ENCODE data around the gene SEZ6L.

SEZ6L gene

GRCh38 chr22:26416670-26417276 is 247.5 kb downstream of the SEZ6L start:
- DNase-seq (ENCODE audit: low spot score): no peak
- no peaks in the 10 kb centered on the region for H3K9me3 Mint-ChIP-seq
- no peak overlapping the region for H3K27ac Mint-ChIP-seq
- no peaks in the 10 kb centered on the region for H3K36me3 Mint-ChIP-seq (ENCODE audit: low read depth)
- H3K27me3 Mint-ChIP-seq (ENCODE audit: low read depth): peaks cover 23% of the 10 kb centered on the region
- no peak overlapping the region for H3K4me3 Mint-ChIP-seq
- no peaks in the 10 kb centered on the region for H3K4me1 Mint-ChIP-seq (ENCODE audit: low read depth)

- no peak overlapping the region for H3K4me3 Mint-ChIP-seq
- no peak overlapping the region for H3K27ac Mint-ChIP-seq
- H3K4me1 Mint-ChIP-seq (ENCODE audit: low read depth): no peaks in the 10 kb centered on the region
- no peaks in the 10 kb centered on the region for H3K9me3 Mint-ChIP-seq
- peaks cover 26% of the 10 kb centered on the region for H3K27me3 Mint-ChIP-seq (ENCODE audit: low read depth)
- H3K36me3 Mint-ChIP-seq (ENCODE audit: low read depth): no peaks in the 10 kb centered on the region
- no peak for DNase-seq (ENCODE audit: low spot score)
Observed at GRCh38 chr22:26417406-26417805, 248.1 kb downstream of the SEZ6L start.

- no peaks in the 10 kb centered on the region for H3K4me1 Mint-ChIP-seq (ENCODE audit: low read depth)
- no peak for DNase-seq (ENCODE audit: low spot score)
- peaks cover 23% of the 10 kb centered on the region for H3K27me3 Mint-ChIP-seq (ENCODE audit: low read depth)
- peaks cover 10% of the 10 kb centered on the region for H3K9me3 Mint-ChIP-seq
- no peak overlapping the region for H3K4me3 Mint-ChIP-seq
- no peaks in the 10 kb centered on the region for H3K36me3 Mint-ChIP-seq (ENCODE audit: low read depth)
- no peak overlapping the region for H3K27ac Mint-ChIP-seq
Observed at GRCh38 chr22:26418620-26419019, 249.4 kb downstream of the SEZ6L start.

- H3K4me1 Mint-ChIP-seq (ENCODE audit: low read depth): peaks cover 35% of the 10 kb centered on the region
- H3K4me3 Mint-ChIP-seq: peak overlapping the region; percentile 53
- peaks cover 2% of the 10 kb centered on the region for H3K36me3 Mint-ChIP-seq (ENCODE audit: low read depth)
- DNase-seq (ENCODE audit: low spot score): no peak
- H3K27ac Mint-ChIP-seq: peak overlapping the region; percentile 88
- peaks cover 12% of the 10 kb centered on the region for H3K9me3 Mint-ChIP-seq
- peaks cover 22% of the 10 kb centered on the region for H3K27me3 Mint-ChIP-seq (ENCODE audit: low read depth)
Observed at GRCh38 chr22:26426924-26427323, 257.7 kb downstream of the SEZ6L start.

GRCh38 chr22:26428515-26429457 is 259.5 kb downstream of the SEZ6L start, which contains the start of gene ASPHD2:
Gene ASPHD2 (plus strand): TSS chr22:26429260. CDS start chr22:26433616, 4,356 bp downstream.
- H3K4me1 Mint-ChIP-seq (ENCODE audit: low read depth): peaks cover 44% of the 10 kb centered on the region
- H3K9me3 Mint-ChIP-seq: peaks cover under 1% of the 10 kb centered on the region
- peak within 1 kb of the TSS; percentile 98 for H3K4me3 Mint-ChIP-seq
- DNase-seq (ENCODE audit: low spot score): peak; percentile 85
- H3K27ac Mint-ChIP-seq: peak within 1 kb of the TSS; percentile 100
- peaks cover 21% of the 10 kb centered on the region for H3K27me3 Mint-ChIP-seq (ENCODE audit: low read depth)
- H3K36me3 Mint-ChIP-seq (ENCODE audit: low read depth): peaks cover 9% of the 10 kb centered on the region

GRCh38 chr22:26429458-26430286 is 260.4 kb downstream of the SEZ6L start:
- Mint-ChIP-seq H3K27ac (peak overlapping the region; percentile 91), H3K4me3 (peak overlapping the region; percentile 89), H3K27me3 (ENCODE audit: low read depth) (peaks cover 17% of the 10 kb centered on the region), H3K36me3 (ENCODE audit: low read depth) (peaks cover 15% of the 10 kb centered on the region), H3K4me1 (ENCODE audit: low read depth) (peaks cover 44% of the 10 kb centered on the region), H3K9me3 (no peaks in the 10 kb centered on the region)
- DNase-seq (ENCODE audit: low spot score): no peak

GRCh38 chr22:26430600-26430999 is 261.3 kb downstream of the SEZ6L start:
- peak; percentile 12 for DNase-seq (ENCODE audit: low spot score)
- peaks cover 13% of the 10 kb centered on the region for H3K27me3 Mint-ChIP-seq (ENCODE audit: low read depth)
- peaks cover 52% of the 10 kb centered on the region for H3K4me1 Mint-ChIP-seq (ENCODE audit: low read depth)
- peak overlapping the region; percentile 89 for H3K4me3 Mint-ChIP-seq
- H3K9me3 Mint-ChIP-seq: no peaks in the 10 kb centered on the region
- H3K27ac Mint-ChIP-seq: peak overlapping the region; percentile 91
- H3K36me3 Mint-ChIP-seq (ENCODE audit: low read depth): peaks cover 23% of the 10 kb centered on the region

- H3K4me3 Mint-ChIP-seq: peak overlapping the region; percentile 89
- peaks cover 58% of the 10 kb centered on the region for H3K4me1 Mint-ChIP-seq (ENCODE audit: low read depth)
- peaks cover 6% of the 10 kb centered on the region for H3K27me3 Mint-ChIP-seq (ENCODE audit: low read depth)
- peak overlapping the region; percentile 91 for H3K27ac Mint-ChIP-seq
- no peaks in the 10 kb centered on the region for H3K9me3 Mint-ChIP-seq
- H3K36me3 Mint-ChIP-seq (ENCODE audit: low read depth): peaks cover 26% of the 10 kb centered on the region
- DNase-seq (ENCODE audit: low spot score): no peak
Observed at GRCh38 chr22:26431261-26431995, 262.2 kb downstream of the SEZ6L start.

GRCh38 chr22:26432619-26433311 is 263.5 kb downstream of the SEZ6L start:
- Mint-ChIP-seq H3K27me3 (ENCODE audit: low read depth) (no peaks in the 10 kb centered on the region), H3K27ac (peak overlapping the region; percentile 67), H3K9me3 (no peaks in the 10 kb centered on the region), H3K4me1 (ENCODE audit: low read depth) (peaks cover 54% of the 10 kb centered on the region), H3K4me3 (peak overlapping the region; percentile 48), H3K36me3 (ENCODE audit: low read depth) (peaks cover 29% of the 10 kb centered on the region)
- DNase-seq (ENCODE audit: low spot score): no peak

Data from T-helper 2 cell treated with Interferon-gamma antibody and Interleukin-4, amounts not matched to agents 5 μg/mL and 100 μg/mL, for 36 hours (primary cell).